ENCODE results near the gene DNAI1.

DNA sequence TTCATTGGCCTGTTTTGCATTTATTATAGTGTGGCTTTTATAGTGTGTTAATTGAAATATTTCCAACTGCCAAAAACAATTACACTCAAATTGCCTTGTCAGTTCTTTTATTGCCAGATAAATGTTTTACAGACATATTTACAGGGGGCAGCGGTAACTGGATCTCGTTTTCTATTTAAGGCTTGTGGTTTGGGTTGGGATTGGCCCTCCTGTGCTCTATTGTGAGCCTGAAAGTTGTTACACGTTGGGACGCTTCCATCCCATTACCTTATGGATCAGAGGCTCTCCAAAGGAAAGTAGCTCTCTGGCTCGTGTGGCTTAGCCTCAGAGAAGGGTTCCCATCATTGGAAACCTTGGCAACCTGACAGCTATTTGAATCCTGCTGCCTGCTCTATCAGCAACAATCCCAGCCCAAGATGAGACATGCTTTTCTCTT, 20.8 kb downstream of the DNAI1 start:
- TF ChIP-seq GATA2 (IDR thresholded peaks at IDR 0.05; ENCODE audit: low read depth, low read length): no peak
- TF ChIP-seq GATA3 (IDR thresholded peaks at IDR 0.05; ENCODE audit: low read depth, low read length): no peak
